Right lobe of liver (tissue), 4 donors: ENCODE results near the gene TECR.

Experiments used
- CTCF ChIP-seq, 4 donors: fragments of 200-600 bp in 3 of 4; fragments of 450-650 bp in 1 of 4; IDR thresholded peaks; one replicate each; pipeline versions ENCODE4 v1.5.1 to v1.8.0; 2016 to 2022; ENCODE audit warnings: antibody characterized with exemption in 4 of 4, mild to moderate bottlenecking in 2 of 4
- POLR2A ChIP-seq: fragments of 450-650 bp; IDR thresholded peaks from one replicate; pipeline ENCODE4 v1.6.1; 2017; ENCODE audit warnings: antibody characterized with exemption, mild to moderate bottlenecking
- donor health status: DM: no; HTN: no; CAD: no.
- donor health status: DM: no; HTN: no; CAD: no.
- donor health status: DM: no; HTN: yes; CAD: no.

- TF ChIP-seq CTCF (IDR thresholded peaks at IDR 0.05) (no peak), POLR2A (no peak)
Observed at GRCh38 chr19:14561249-14561648, 31.9 kb downstream of the TECR start.
